OCI-LY1 (cell line): Measurements from ENCODE around the gene OFD1.

Experiments used
- H2AFZ ChIP-seq: fragments of 200-600 bp; sonication (generic), shearing (Covaris generic); 2 replicates; pipeline ENCODE4 v1.6.0; 2014; ENCODE audit warnings: antibody characterized with exemption, mild to moderate bottlenecking, low read length
- H3F3A ChIP-seq: fragments of 200-600 bp; sonication (generic), shearing (Covaris generic); 2 replicates; pipeline ENCODE4 v1.6.0; 2014; ENCODE audit warnings: mild to moderate bottlenecking, antibody characterized with exemption, low read length, moderate library complexity; ENCODE audit not compliant: insufficient read depth
- H3K27ac ChIP-seq: fragments of 200-600 bp; sonication (generic); 2 replicates; pipeline ENCODE4 v1.5.1; 2014; ENCODE audit warnings: low read length, mixed run types, mild to moderate bottlenecking, low read depth; ENCODE audit not compliant: poor library complexity, severe bottlenecking
- H3K27me3 ChIP-seq: fragments of 200-600 bp; sonication (generic); 2 replicates; pipeline ENCODE4 v1.6.0; 2014; ENCODE audit warnings: antibody characterized with exemption, mild to moderate bottlenecking, low read length, moderate library complexity; ENCODE audit not compliant: insufficient read depth
- H3K36me3 ChIP-seq: fragments of 200-600 bp; sonication (generic); 2 replicates; pipeline ENCODE4 v1.6.1; 2014; ENCODE audit warnings: mild to moderate bottlenecking, antibody characterized with exemption, low read length, moderate library complexity, mixed read lengths; ENCODE audit not compliant: insufficient read depth
- H3K4me1 ChIP-seq: fragments of 200-600 bp; sonication (generic); 2 replicates; pipeline ENCODE4 v1.5.1; 2014; ENCODE audit warnings: mild to moderate bottlenecking, low read length, moderate library complexity; ENCODE audit not compliant: insufficient read depth, severe bottlenecking
- H3K4me2 ChIP-seq: fragments of 200-600 bp; sonication (generic), shearing (Covaris generic); 2 replicates; pipeline ENCODE4 v1.6.1; 2014; ENCODE audit warnings: low read length
- H3K4me3 ChIP-seq: fragments of 200-600 bp; sonication (generic); 2 replicates; pipeline ENCODE4 v1.5.1; 2014; ENCODE audit warnings: low read length, low read depth, mild to moderate bottlenecking, mixed read lengths; ENCODE audit not compliant: poor library complexity, severe bottlenecking
- H3K79me2 ChIP-seq: fragments of 200-600 bp; shearing (Covaris generic); 2 replicates; pipeline ENCODE4 v1.6.1; 2016; ENCODE audit warnings: mixed run types, low read length, mixed read lengths; ENCODE audit not compliant: insufficient read depth
- H3K9ac ChIP-seq: fragments of 200-600 bp; sonication (generic), shearing (Covaris generic); 2 replicates; pipeline ENCODE4 v1.6.1; 2014; ENCODE audit warnings: mild to moderate bottlenecking, low read length, mixed read lengths
- H3K9me2 ChIP-seq: fragments of 200-600 bp; sonication (generic), shearing (Covaris generic); 2 replicates; pipeline ENCODE4 v1.6.1; 2014; ENCODE audit warnings: low read depth, mild to moderate bottlenecking, low read length, mixed read lengths
- H3K9me3 ChIP-seq: fragments of 200-600 bp; shearing (Covaris generic); 2 replicates; pipeline ENCODE4 v1.6.1; 2014; ENCODE audit warnings: low read length, mixed read lengths
- H4K20me1 ChIP-seq: fragments of 200-600 bp; sonication (generic), shearing (Covaris generic); 2 replicates; pipeline ENCODE4 v1.6.0; 2016; ENCODE audit warnings: mild to moderate bottlenecking, low read length; ENCODE audit not compliant: insufficient read depth
- EZH2 ChIP-seq: fragments of 200-600 bp; sonication (generic), shearing (Covaris generic); IDR thresholded peaks from 2 replicates; pipeline ENCODE4 v1.8.0; 2017; ENCODE audit warnings: borderline replicate concordance, mixed run types, mild to moderate bottlenecking, antibody characterized with exemption, low read length, moderate library complexity, mixed read lengths
- TF ChIP-seq, protein P1 (sequence below): fragments of 200-600 bp; sonication (generic), shearing (Covaris generic); IDR thresholded peaks from 2 replicates; pipeline ENCODE4 v1.5.1; 2017; ENCODE audit warnings: mild to moderate bottlenecking, antibody characterized with exemption, low read length, moderate library complexity, mixed read lengths

Gene OFD1

DNA sequence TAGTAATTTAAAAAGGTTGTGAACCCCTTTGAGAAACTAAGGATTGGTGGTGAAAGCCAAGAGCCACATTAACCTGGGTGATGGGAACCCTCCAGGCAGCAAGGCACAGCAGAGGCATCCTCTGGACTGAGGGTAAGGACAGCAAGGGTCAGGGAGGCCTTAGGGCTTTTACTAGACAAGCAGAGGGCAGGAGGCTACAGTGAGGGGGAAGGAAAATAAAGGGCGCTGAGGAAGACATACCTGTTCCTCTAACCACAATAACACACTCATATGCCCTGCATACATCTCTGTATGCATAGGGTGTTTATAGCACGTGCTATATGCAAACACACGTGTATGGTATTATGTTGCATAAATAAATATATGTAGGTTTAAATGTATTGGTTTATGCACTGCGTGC lies 63.6 kb downstream of the OFD1 start:
- Histone ChIP-seq H3K4me1 (no peaks in the 10 kb centered on the region), H3K4me3 (no peak overlapping the region), H3K9me2 (no peaks in the 10 kb centered on the region), H3K36me3 (no peaks in the 10 kb centered on the region), H3F3A (no peaks in the 10 kb centered on the region), H3K27me3 (no peaks in the 10 kb centered on the region), H3K27ac (no peak overlapping the region), H3K79me2 (no peaks in the 10 kb centered on the region), H3K9me3 (no peaks in the 10 kb centered on the region), H3K4me2 (no peak overlapping the region), H2AFZ (no peak overlapping the region), H3K9ac (no peak overlapping the region), H4K20me1 (no peaks in the 10 kb centered on the region)
- TF ChIP-seq EZH2, result no peak
- TF ChIP-seq, protein P1, sequence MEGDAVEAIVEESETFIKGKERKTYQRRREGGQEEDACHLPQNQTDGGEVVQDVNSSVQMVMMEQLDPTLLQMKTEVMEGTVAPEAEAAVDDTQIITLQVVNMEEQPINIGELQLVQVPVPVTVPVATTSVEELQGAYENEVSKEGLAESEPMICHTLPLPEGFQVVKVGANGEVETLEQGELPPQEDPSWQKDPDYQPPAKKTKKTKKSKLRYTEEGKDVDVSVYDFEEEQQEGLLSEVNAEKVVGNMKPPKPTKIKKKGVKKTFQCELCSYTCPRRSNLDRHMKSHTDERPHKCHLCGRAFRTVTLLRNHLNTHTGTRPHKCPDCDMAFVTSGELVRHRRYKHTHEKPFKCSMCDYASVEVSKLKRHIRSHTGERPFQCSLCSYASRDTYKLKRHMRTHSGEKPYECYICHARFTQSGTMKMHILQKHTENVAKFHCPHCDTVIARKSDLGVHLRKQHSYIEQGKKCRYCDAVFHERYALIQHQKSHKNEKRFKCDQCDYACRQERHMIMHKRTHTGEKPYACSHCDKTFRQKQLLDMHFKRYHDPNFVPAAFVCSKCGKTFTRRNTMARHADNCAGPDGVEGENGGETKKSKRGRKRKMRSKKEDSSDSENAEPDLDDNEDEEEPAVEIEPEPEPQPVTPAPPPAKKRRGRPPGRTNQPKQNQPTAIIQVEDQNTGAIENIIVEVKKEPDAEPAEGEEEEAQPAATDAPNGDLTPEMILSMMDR, result no peak

DNA sequence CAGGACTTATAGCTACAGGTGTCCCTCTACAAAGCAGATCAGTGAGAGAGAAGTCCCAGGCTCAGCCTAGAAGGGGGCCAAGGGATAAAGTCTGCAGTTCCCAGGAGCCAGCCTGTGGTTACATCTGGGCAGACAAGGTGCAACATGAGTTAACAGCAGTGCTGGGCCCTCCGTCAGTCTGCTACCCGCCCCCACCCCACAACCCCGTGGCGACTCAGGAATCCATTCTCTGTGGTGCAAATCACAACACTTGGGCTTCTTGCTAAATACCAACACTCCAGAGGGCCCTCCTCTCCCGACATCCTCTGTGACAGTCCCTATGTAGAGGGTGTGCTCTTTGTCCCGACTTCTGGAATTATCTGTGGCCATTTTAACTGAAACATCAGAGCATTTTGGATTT lies 68.6 kb downstream of the OFD1 start:
- Histone ChIP-seq H3K4me1 (no peaks in the 10 kb centered on the region), H3K9me3 (no peaks in the 10 kb centered on the region), H3K4me3 (no peak overlapping the region), H3F3A (no peaks in the 10 kb centered on the region), H3K79me2 (no peaks in the 10 kb centered on the region), H4K20me1 (no peaks in the 10 kb centered on the region), H3K27me3 (no peaks in the 10 kb centered on the region), H3K9me2 (no peaks in the 10 kb centered on the region), H3K36me3 (no peaks in the 10 kb centered on the region), H3K4me2 (no peak overlapping the region), H3K27ac (no peak overlapping the region), H3K9ac (no peak overlapping the region), H2AFZ (no peak overlapping the region)
- no peak for TF ChIP-seq EZH2
- TF ChIP-seq, protein P1, result no peak

DNA sequence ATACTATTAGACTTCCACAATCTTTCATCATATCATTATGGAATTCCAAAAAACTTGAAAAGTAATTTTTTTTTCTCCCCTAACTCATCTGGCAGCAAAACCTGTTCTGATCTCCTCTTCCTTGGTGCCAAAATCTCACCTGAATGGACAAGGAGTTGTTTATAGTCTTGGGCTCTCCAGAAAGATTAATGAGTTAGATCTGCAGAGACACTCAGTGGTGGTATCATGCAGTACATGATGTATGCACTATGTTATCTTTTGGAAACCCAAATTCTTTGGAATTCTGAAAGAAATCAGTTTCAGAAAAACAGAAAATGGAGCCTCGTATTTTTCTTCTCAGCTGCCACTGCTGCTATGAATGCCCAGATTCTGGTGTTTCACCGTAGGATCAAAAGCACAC lies 70.7 kb downstream of the OFD1 start:
- TF ChIP-seq, protein P1, result no peak
- TF ChIP-seq EZH2, result no peak
- no peaks in the 10 kb centered on the region for H3K27me3 ChIP-seq
- H2AFZ ChIP-seq, result no peak overlapping the region
- H3K36me3 ChIP-seq, result no peaks in the 10 kb centered on the region
- no peak overlapping the region for H3K4me2 ChIP-seq
- H3K4me3 ChIP-seq, result no peak overlapping the region
- no peaks in the 10 kb centered on the region for H3K79me2 ChIP-seq
- no peaks in the 10 kb centered on the region for H3F3A ChIP-seq
- no peak overlapping the region for H3K27ac ChIP-seq
- no peaks in the 10 kb centered on the region for H3K9me3 ChIP-seq
- H3K4me1 ChIP-seq, result no peaks in the 10 kb centered on the region
- H4K20me1 ChIP-seq, result no peaks in the 10 kb centered on the region
- H3K9me2 ChIP-seq, result no peaks in the 10 kb centered on the region
- no peak overlapping the region for H3K9ac ChIP-seq
